Measurements from ENCODE around the gene SAXO2. TPM values are rescaled to one million over a fixed set of nuclear protein-coding genes. Genes with fewer than 3 reads are reported as not detected.
"Not testable (repeated sequence)": the region's sequence is repeated elsewhere in the genome, so short reads cannot be mapped to it uniquely, and the experiment has no call there.

SAXO2 gene
- total RNA-seq, 2 experiments from 2014 or later = 11.1 to 14.9 TPM

- H3K4me1 ChIP-seq (ENCODE audit: insufficient read depth, low read length); ATAC-seq (ENCODE audit: poor library complexity); H3K27ac Mint-ChIP-seq; POLR2A ChIA-PET; H3K9me3 ChIP-seq (ENCODE audit: control insufficient read depth in 1 of 2, insufficient read depth in 1 of 2, low read length in 2 of 2); H3K27ac ChIP-seq (ENCODE audit: low read depth in 1 of 2, low read length in 2 of 2); intact Hi-C loops (cut with DNase I, micrococcal nuclease); H3K4me3 ChIP-seq (ENCODE audit: low read length); H3K9me3 Mint-ChIP-seq; H3K27me3 Mint-ChIP-seq; H3K4me3 Mint-ChIP-seq; CTCF ChIA-PET; H3K27me3 ChIP-seq (ENCODE audit: control insufficient read depth in 1 of 2, insufficient read depth in 2 of 2, low read length in 2 of 2); DNase-seq: not testable (repeated sequence)
- peaks cover 31% of the 10 kb centered on the region for H3K36me3 ChIP-seq (ENCODE audit: insufficient read depth, low read length)
- H3K4me1 Mint-ChIP-seq (ENCODE audit: low read depth) = peaks cover 10% of the 10 kb centered on the region
- peaks cover 65% of the 10 kb centered on the region for H3K36me3 Mint-ChIP-seq (ENCODE audit: low read depth)
These were observed 19.0 kb upstream of the SAXO2 start for GRCh38 chr15:82243644-82244043.

GRCh38 chr15:82245956-82246355, 16.7 kb upstream of the SAXO2 start:
- H3K27me3 Mint-ChIP-seq; POLR2A ChIA-PET; H3K9me3 ChIP-seq (ENCODE audit: control insufficient read depth in 1 of 2, insufficient read depth in 1 of 2, low read length in 2 of 2); H3K27me3 ChIP-seq (ENCODE audit: control insufficient read depth in 1 of 2, insufficient read depth in 2 of 2, low read length in 2 of 2); H3K4me3 ChIP-seq (ENCODE audit: low read length); CTCF ChIA-PET; H3K27ac ChIP-seq (ENCODE audit: low read depth in 1 of 2, low read length in 2 of 2); H3K4me1 ChIP-seq (ENCODE audit: insufficient read depth, low read length); H3K9me3 Mint-ChIP-seq; ATAC-seq (ENCODE audit: poor library complexity); H3K4me3 Mint-ChIP-seq; intact Hi-C loops (cut with DNase I, micrococcal nuclease); DNase-seq; H3K27ac Mint-ChIP-seq: not testable (repeated sequence)
- peaks cover 54% of the 10 kb centered on the region for H3K36me3 Mint-ChIP-seq (ENCODE audit: low read depth)
- peaks cover 10% of the 10 kb centered on the region for H3K4me1 Mint-ChIP-seq (ENCODE audit: low read depth)
- H3K36me3 ChIP-seq (ENCODE audit: insufficient read depth, low read length) = peaks cover 11% of the 10 kb centered on the region

GRCh38 chr15:82248261-82248660, 14.4 kb upstream of the SAXO2 start:
- DNase-seq; H3K4me3 ChIP-seq (ENCODE audit: low read length); CTCF ChIA-PET; intact Hi-C loops (cut with DNase I, micrococcal nuclease); H3K4me1 ChIP-seq (ENCODE audit: insufficient read depth, low read length); H3K27me3 Mint-ChIP-seq; ATAC-seq (ENCODE audit: poor library complexity); H3K9me3 ChIP-seq (ENCODE audit: control insufficient read depth in 1 of 2, insufficient read depth in 1 of 2, low read length in 2 of 2); H3K27ac Mint-ChIP-seq; H3K4me3 Mint-ChIP-seq; H3K4me1 Mint-ChIP-seq (ENCODE audit: low read depth); POLR2A ChIA-PET; H3K27ac ChIP-seq (ENCODE audit: low read depth in 1 of 2, low read length in 2 of 2); H3K9me3 Mint-ChIP-seq; H3K27me3 ChIP-seq (ENCODE audit: control insufficient read depth in 1 of 2, insufficient read depth in 2 of 2, low read length in 2 of 2): not testable (repeated sequence)
- peaks cover 13% of the 10 kb centered on the region for H3K36me3 ChIP-seq (ENCODE audit: insufficient read depth, low read length)
- H3K36me3 Mint-ChIP-seq (ENCODE audit: low read depth) = peaks cover 60% of the 10 kb centered on the region

GRCh38 chr15:82261566-82262421, 824 bp upstream of the SAXO2 start:
- peak overlapping the region in 1 of 2 donors; percentile 31 for H3K27ac ChIP-seq (ENCODE audit: low read depth in 1 of 2, low read length in 2 of 2)
- H3K27me3 Mint-ChIP-seq; H3K27me3 ChIP-seq (ENCODE audit: control insufficient read depth in 1 of 2, insufficient read depth in 2 of 2, low read length in 2 of 2); intact Hi-C loops (cut with DNase I, micrococcal nuclease); H3K9me3 ChIP-seq (ENCODE audit: control insufficient read depth in 1 of 2, insufficient read depth in 1 of 2, low read length in 2 of 2); H3K9me3 Mint-ChIP-seq: not testable (repeated sequence)
- peaks cover 12% of the 10 kb centered on the region for H3K36me3 ChIP-seq (ENCODE audit: insufficient read depth, low read length)
- H3K27ac Mint-ChIP-seq = peak overlapping the region; percentile 79
- H3K36me3 Mint-ChIP-seq (ENCODE audit: low read depth) = peaks cover 34% of the 10 kb centered on the region
- H3K4me3 Mint-ChIP-seq = peak overlapping the region; percentile 95
- ChIA-PET CTCF (interaction anchor here (1.4 kb wide), 1 partner anchor 278 kb away, joined by 5 read pairs; the partner anchor contains the start of gene RPS17), POLR2A (interaction anchor here (1.2 kb wide), 2 partner anchors 37 to 278 kb away, joined by 3 to 4 read pairs; partner anchors contain the start of gene RPS17)
- H3K4me1 Mint-ChIP-seq (ENCODE audit: low read depth) = peaks cover 38% of the 10 kb centered on the region
- DNase-seq (peak in 5 of 14 experiments; percentile 13 to 55 (median 29)), ATAC-seq (ENCODE audit: poor library complexity) (peak; percentile 9)
- H3K4me3 ChIP-seq (ENCODE audit: low read length) = peak overlapping the region; percentile 72
- peaks cover 12% of the 10 kb centered on the region for H3K4me1 ChIP-seq (ENCODE audit: insufficient read depth, low read length)

GRCh38 chr15:82263350-82263749, 732 bp downstream of the SAXO2 start:
- DNase-seq = no peak
- Mint-ChIP-seq H3K9me3 (no peaks in the 10 kb centered on the region), H3K4me3 (peak overlapping the region; percentile 95), H3K27ac (peak overlapping the region; percentile 79), H3K4me1 (ENCODE audit: low read depth) (peaks cover 38% of the 10 kb centered on the region), H3K36me3 (ENCODE audit: low read depth) (peaks cover 19% of the 10 kb centered on the region), H3K27me3 (no peaks in the 10 kb centered on the region)
- POLR2A ChIA-PET = interaction anchor here (1.2 kb wide), 1 partner anchor 277 kb away, joined by 3 read pairs; the partner anchor contains the start of gene RPS17
- ATAC-seq (ENCODE audit: poor library complexity) = no peak
- TF ChIP-seq CTCF (IDR thresholded peaks at IDR 0.05) = no peak
- no peaks in the 10 kb centered on the region for H3K27me3 ChIP-seq (ENCODE audit: control insufficient read depth in 1 of 2, insufficient read depth in 2 of 2, low read length in 2 of 2)
- H3K9me3 ChIP-seq (ENCODE audit: control insufficient read depth in 1 of 2, insufficient read depth in 1 of 2, low read length in 2 of 2) = no peaks in the 10 kb centered on the region
- intact Hi-C loops (cut with DNase I, micrococcal nuclease) = no loop called here
- CTCF ChIA-PET = no interaction called here
- H3K27ac ChIP-seq (ENCODE audit: low read depth in 1 of 2, low read length in 2 of 2) = no peak overlapping the region
- peak overlapping the region; percentile 72 for H3K4me3 ChIP-seq (ENCODE audit: low read length)
- H3K4me1 ChIP-seq (ENCODE audit: insufficient read depth, low read length) = peaks cover 12% of the 10 kb centered on the region
- peaks cover 11% of the 10 kb centered on the region for H3K36me3 ChIP-seq (ENCODE audit: insufficient read depth, low read length)

- H3K27me3 ChIP-seq (ENCODE audit: control insufficient read depth in 1 of 2, insufficient read depth in 2 of 2, low read length in 2 of 2); H3K4me3 Mint-ChIP-seq; POLR2A ChIA-PET; H3K36me3 ChIP-seq (ENCODE audit: insufficient read depth, low read length); H3K27me3 Mint-ChIP-seq; DNase-seq; H3K27ac ChIP-seq (ENCODE audit: low read depth in 1 of 2, low read length in 2 of 2); H3K27ac Mint-ChIP-seq; H3K9me3 ChIP-seq (ENCODE audit: control insufficient read depth in 1 of 2, insufficient read depth in 1 of 2, low read length in 2 of 2); H3K4me3 ChIP-seq (ENCODE audit: low read length); CTCF ChIA-PET; H3K4me1 ChIP-seq (ENCODE audit: insufficient read depth, low read length); ATAC-seq (ENCODE audit: poor library complexity); H3K9me3 Mint-ChIP-seq; intact Hi-C loops (cut with DNase I, micrococcal nuclease): not testable (repeated sequence)
- peaks cover 18% of the 10 kb centered on the region for H3K4me1 Mint-ChIP-seq (ENCODE audit: low read depth)
- H3K36me3 Mint-ChIP-seq (ENCODE audit: low read depth) = peaks cover 10% of the 10 kb centered on the region
These were observed 4.5 kb downstream of the SAXO2 start for GRCh38 chr15:82267137-82267536.

Measured in CD4-positive, alpha-beta T cell (primary cell).